ENCODE results near the gene TP53I13.

GRCh38 chr17:29557739-29558116 is 10.8 kb upstream of the TP53I13 start:
- TF ChIP-seq, protein P1, sequence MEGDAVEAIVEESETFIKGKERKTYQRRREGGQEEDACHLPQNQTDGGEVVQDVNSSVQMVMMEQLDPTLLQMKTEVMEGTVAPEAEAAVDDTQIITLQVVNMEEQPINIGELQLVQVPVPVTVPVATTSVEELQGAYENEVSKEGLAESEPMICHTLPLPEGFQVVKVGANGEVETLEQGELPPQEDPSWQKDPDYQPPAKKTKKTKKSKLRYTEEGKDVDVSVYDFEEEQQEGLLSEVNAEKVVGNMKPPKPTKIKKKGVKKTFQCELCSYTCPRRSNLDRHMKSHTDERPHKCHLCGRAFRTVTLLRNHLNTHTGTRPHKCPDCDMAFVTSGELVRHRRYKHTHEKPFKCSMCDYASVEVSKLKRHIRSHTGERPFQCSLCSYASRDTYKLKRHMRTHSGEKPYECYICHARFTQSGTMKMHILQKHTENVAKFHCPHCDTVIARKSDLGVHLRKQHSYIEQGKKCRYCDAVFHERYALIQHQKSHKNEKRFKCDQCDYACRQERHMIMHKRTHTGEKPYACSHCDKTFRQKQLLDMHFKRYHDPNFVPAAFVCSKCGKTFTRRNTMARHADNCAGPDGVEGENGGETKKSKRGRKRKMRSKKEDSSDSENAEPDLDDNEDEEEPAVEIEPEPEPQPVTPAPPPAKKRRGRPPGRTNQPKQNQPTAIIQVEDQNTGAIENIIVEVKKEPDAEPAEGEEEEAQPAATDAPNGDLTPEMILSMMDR (IDR thresholded peaks at IDR 0.05) = no peak
- TF ChIP-seq EP300 (IDR thresholded peaks at IDR 0.05) = no peak

All from suprapubic skin (tissue), 3 donors.